Panc1 (cell line): ENCODE data around the gene TIMP1. TPM values are rescaled to one million over a fixed set of nuclear protein-coding genes. Genes with fewer than 3 reads are reported as not detected.

ENCODE experiments used
- ATAC-seq: fragments of 200-7000 bp; cut with Tn5 transposase; 2 replicates; pipeline ENCODE4 v1.9.1; 2020; ENCODE audit warnings: mild to moderate bottlenecking, moderate library complexity
- BruUV-seq: library from RNA; stranded (reverse); fragments of 400-500 nt; replicated peaks from 2 replicates; lab custom pipeline; 2021; lab: Mats Ljungman, UMichigan
- CTCF ChIA-PET: fragments of 300-600 bp; sonication (Branson Sonifier 250); formaldehyde crosslinking; loops from one replicate; lab custom pipeline; 2022; ENCODE audit warnings: antibody characterized with exemption; lab: Charles Lee
- POLR2A ChIA-PET: fragments of 300-600 bp; sonication (Branson Sonifier 250); formaldehyde crosslinking; loops from one replicate; lab custom pipeline; 2022; ENCODE audit warnings: antibody characterized with exemption; lab: Charles Lee
- DNase-seq: peaks from one replicate; pipeline ENCODE4 v3.0.0-alpha.2; 2010; ENCODE audit warnings: low read depth, low spot score
- H3K27ac ChIP-seq: 2 replicates; pipeline ENCODE4 v1.5.1; 2011; ENCODE audit warnings: mild to moderate bottlenecking, low read length, inconsistent platforms
- H3K27me3 ChIP-seq: fragments of 200-500 bp; sonication (Bioruptor generic); 2 replicates; pipeline ENCODE4 v1.6.0; 2014; ENCODE audit warnings: low read length, inconsistent platforms; ENCODE audit not compliant: control insufficient read depth, insufficient read depth
- H3K36me3 ChIP-seq: fragments of 200-500 bp; sonication (Bioruptor generic); 2 replicates; pipeline ENCODE4 v1.5.1; 2014; ENCODE audit warnings: inconsistent platforms, mild to moderate bottlenecking, low read length, moderate library complexity; ENCODE audit not compliant: control insufficient read depth, insufficient read depth
- H3K4me1 ChIP-seq: 2 replicates; pipeline ENCODE4 v1.5.1; 2011; ENCODE audit warnings: inconsistent platforms, mild to moderate bottlenecking, low read length, moderate library complexity; ENCODE audit not compliant: control insufficient read depth, insufficient read depth
- H3K4me3 ChIP-seq, 2 experiments: 2 replicates each; pipeline ENCODE4 v1.5.1; 2011 to 2012; ENCODE audit warnings: low read depth in 2 of 2, low read length in 2 of 2, mild to moderate bottlenecking in 2 of 2, inconsistent platforms in 1 of 2, moderate library complexity in 1 of 2
- H3K9me3 ChIP-seq: fragments of 200-500 bp; sonication (Bioruptor generic); 2 replicates; pipeline ENCODE4 v1.5.1; 2014; ENCODE audit warnings: low read depth, mild to moderate bottlenecking, inconsistent platforms, low read length, moderate library complexity; ENCODE audit not compliant: control insufficient read depth, insufficient read depth
- CTCF ChIP-seq: fragments of 450-650 bp; IDR thresholded peaks from 2 replicates; pipeline ENCODE4 v1.5.1; 2017; ENCODE audit warnings: mild to moderate bottlenecking
- POLR2AphosphoS5 ChIP-seq: IDR thresholded peaks from 2 replicates; pipeline ENCODE4 v1.6.1; 2012; ENCODE audit warnings: mild to moderate bottlenecking, low read depth, low read length, moderate library complexity
- REST ChIP-seq, 2 experiments: IDR thresholded peaks; 2 replicates each; pipeline ENCODE4 v1.6.1; 2011 to 2012; ENCODE audit warnings: low read depth in 2 of 2, control low read depth in 1 of 2, low read length in 1 of 2, mild to moderate bottlenecking in 1 of 2, moderate library complexity in 1 of 2; ENCODE audit not compliant: insufficient read depth in 1 of 2
- SIN3A ChIP-seq: IDR thresholded peaks from 2 replicates; pipeline ENCODE4 v1.6.1; 2012; ENCODE audit warnings: low read depth, mild to moderate bottlenecking, low read length, moderate library complexity, borderline replicate concordance; ENCODE audit not compliant: insufficient read depth
- TCF7L2 ChIP-seq: IDR thresholded peaks from 2 replicates; pipeline ENCODE4 v1.6.1; 2011; ENCODE audit warnings: mild to moderate bottlenecking, low read depth, low read length, inconsistent platforms
- in situ Hi-C: cut with HindIII; loops from 2 replicates; pipeline ENCODE4 v1.10.0; 2016; ENCODE audit warnings: low sequenced_read_pairs, low pct_unique_long_range_greater_than_20kb
- intact Hi-C: fragments of 100-400 bp; cut with micrococcal nuclease; formaldehyde crosslinking; loops from one replicate; pipeline ENCODE4 v1.10.0; 2022; ENCODE audit not compliant: unreplicated experiment
- total RNA-seq: library from RNA; stranded (reverse); gene quantifications from one replicate; pipeline ENCODE4 v1.2.1, GENCODE V29; 2021; ENCODE audit not compliant: unreplicated experiment

Gene TIMP1
- total RNA-seq, 1 experiment from 2014 or later: 131 TPM

- no TSS peak for BruUV-seq
These were observed 6.0 kb upstream of the TIMP1 start for GRCh38 chrX:47576021-47576898.

GRCh38 chrX:47577424-47577823 is 4.8 kb upstream of the TIMP1 start:
- Histone ChIP-seq H3K4me1 (no peaks in the 10 kb centered on the region; the same call in 1 of the 2 replicates), H3K27me3 (no peaks in the 10 kb centered on the region), H3K4me3 (no peak overlapping the region), H3K9me3 (no peaks in the 10 kb centered on the region), H3K36me3 (no peaks in the 10 kb centered on the region), H3K27ac (no peak overlapping the region)
- no peak for TF ChIP-seq CTCF
- POLR2A ChIA-PET: interaction anchor here (0.7 kb wide), 1 partner anchor 110 kb away, joined by 5 read pairs; no protein-coding TSS in a partner anchor
- in situ Hi-C loops: no loop called here
- no TSS peak for BruUV-seq
- intact Hi-C loops: no loop called here
- CTCF ChIA-PET: no interaction called here
- DNase-seq (no peak), ATAC-seq (no peak)

More at GRCh38 chrX:47576021-47576898, 6.0 kb upstream of the TIMP1 start:
- intact Hi-C loops (no loop called here), in situ Hi-C loops (no loop called here)
- Histone ChIP-seq H3K4me1 (no peaks in the 10 kb centered on the region; the same call in 1 of the 2 replicates), H3K4me3 (no peak overlapping the region), H3K27ac (no peak overlapping the region), H3K27me3 (no peaks in the 10 kb centered on the region), H3K36me3 (no peaks in the 10 kb centered on the region), H3K9me3 (no peaks in the 10 kb centered on the region)
- TF ChIP-seq CTCF (no peak), POLR2AphosphoS5 (no peak), SIN3A (no peak), REST (IDR thresholded peaks at IDR 0.05; ENCODE audit: insufficient read depth in 1 of 2, low read depth in 2 of 2, low read length in 1 of 2) (no peak), TCF7L2 (no peak)
- ChIA-PET CTCF (no interaction called here), POLR2A (no interaction called here)
- no peak for DNase-seq
- no peak for ATAC-seq
